DND-41 (cell line): ENCODE results near the gene SLC5A6.

Source experiments
- EZH2 ChIP-seq: IDR thresholded peaks from 3 replicates; pipeline ENCODE4 v1.6.1; 2012; ENCODE audit warnings: borderline replicate concordance, low read depth, mild to moderate bottlenecking, moderate library complexity, low read length, inconsistent platforms; ENCODE audit not compliant: severe bottlenecking
- TF ChIP-seq, protein P1 (sequence below): IDR thresholded peaks from 2 replicates; pipeline ENCODE4 v1.5.1; 2012; ENCODE audit warnings: borderline replicate concordance, low read length, moderate library complexity, mild to moderate bottlenecking; ENCODE audit not compliant: poor library complexity, severe bottlenecking; ENCODE audit errors: extremely low read depth

DNA sequence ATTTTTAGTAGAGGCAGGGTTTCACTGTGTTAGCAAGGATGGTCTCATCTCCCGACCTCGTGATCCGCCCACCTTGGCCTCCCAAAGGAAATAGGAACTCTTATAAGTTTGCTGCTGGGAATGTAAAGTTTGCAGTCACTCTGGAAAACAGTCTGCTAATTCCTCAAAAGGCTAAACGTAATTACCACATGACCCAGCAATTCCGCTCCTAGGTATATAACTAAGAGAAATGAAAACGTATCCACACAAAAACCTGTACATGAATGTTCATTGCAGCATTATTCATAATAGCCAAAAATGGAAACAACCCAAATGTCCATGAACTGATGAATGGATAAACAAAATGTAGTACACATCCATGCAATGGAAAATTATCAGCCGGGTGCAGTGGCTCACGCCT, 22.1 kb downstream of the SLC5A6 start:
- TF ChIP-seq, protein P1, sequence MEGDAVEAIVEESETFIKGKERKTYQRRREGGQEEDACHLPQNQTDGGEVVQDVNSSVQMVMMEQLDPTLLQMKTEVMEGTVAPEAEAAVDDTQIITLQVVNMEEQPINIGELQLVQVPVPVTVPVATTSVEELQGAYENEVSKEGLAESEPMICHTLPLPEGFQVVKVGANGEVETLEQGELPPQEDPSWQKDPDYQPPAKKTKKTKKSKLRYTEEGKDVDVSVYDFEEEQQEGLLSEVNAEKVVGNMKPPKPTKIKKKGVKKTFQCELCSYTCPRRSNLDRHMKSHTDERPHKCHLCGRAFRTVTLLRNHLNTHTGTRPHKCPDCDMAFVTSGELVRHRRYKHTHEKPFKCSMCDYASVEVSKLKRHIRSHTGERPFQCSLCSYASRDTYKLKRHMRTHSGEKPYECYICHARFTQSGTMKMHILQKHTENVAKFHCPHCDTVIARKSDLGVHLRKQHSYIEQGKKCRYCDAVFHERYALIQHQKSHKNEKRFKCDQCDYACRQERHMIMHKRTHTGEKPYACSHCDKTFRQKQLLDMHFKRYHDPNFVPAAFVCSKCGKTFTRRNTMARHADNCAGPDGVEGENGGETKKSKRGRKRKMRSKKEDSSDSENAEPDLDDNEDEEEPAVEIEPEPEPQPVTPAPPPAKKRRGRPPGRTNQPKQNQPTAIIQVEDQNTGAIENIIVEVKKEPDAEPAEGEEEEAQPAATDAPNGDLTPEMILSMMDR = no peak
- TF ChIP-seq EZH2 = no peak
